Body of pancreas (tissue), 4 donors: ENCODE data around the gene CPSF2. TPM values are rescaled to one million over a fixed set of nuclear protein-coding genes. Genes with fewer than 3 reads are reported as not detected.

Experiments used
- ATAC-seq: fragments of 150-250 bp; one replicate; pipeline ENCODE4 v1.9.1; 2016
- DNase-seq, 4 donors: peaks; one replicate each; pipeline ENCODE4 v3.0.0-alpha.2; 2019
- H3K27ac ChIP-seq, 4 donors: fragments of 200-600 bp; sonication (generic); 1 replicate in 3 of 4; 2 replicates in 1 of 4; pipeline versions ENCODE4 v1.5.1 to v1.6.1; 2016 to 2019; ENCODE audit warnings: mild to moderate bottlenecking in 1 of 4, mixed read lengths in 1 of 4, moderate library complexity in 1 of 4
- H3K27me3 ChIP-seq, 2 donors: fragments of 200-600 bp; sonication (generic); one replicate each; pipeline ENCODE4 v1.6.0; 2016; ENCODE audit warnings: mild to moderate bottlenecking in 1 of 2
- H3K36me3 ChIP-seq, 2 donors: fragments of 200-600 bp; sonication (generic); replicated peaks in 1 of 2; 2 replicates each; pipeline ENCODE4 v1.5.1; 2016; ENCODE audit warnings: low read depth in 2 of 2; ENCODE audit not compliant: insufficient read depth in 1 of 2
- H3K4me1 ChIP-seq: fragments of 200-600 bp; sonication (generic); one replicate; pipeline ENCODE4 v1.6.0; 2016
- H3K4me3 ChIP-seq, 2 donors: fragments of 200-600 bp; sonication (generic); 1 replicate in 1 of 2; 2 replicates in 1 of 2; pipeline ENCODE4 v1.5.1; 2016 to 2019
- H3K9me3 ChIP-seq, 3 donors: fragments of 200-600 bp; sonication (generic); 1 replicate in 2 of 3; 2 replicates in 1 of 3; pipeline ENCODE4 v1.5.1; 2016
- CTCF ChIP-seq, 7 experiments: fragments of 450-650 bp in 4 of 7; fragments of 200-600 bp in 3 of 7; sonication (generic) in 3 of 7; IDR thresholded peaks; one replicate each; pipeline ENCODE4 v1.5.1; 2016 to 2019; ENCODE audit warnings: antibody characterized with exemption in 7 of 7
- POLR2A ChIP-seq, 3 donors: fragments of 450-650 bp; IDR thresholded peaks; one replicate each; pipeline ENCODE4 v1.6.1; 2016; ENCODE audit warnings: antibody characterized with exemption in 3 of 3, mild to moderate bottlenecking in 2 of 3
- WGBS, 2 donors: methylation state at CpG; one replicate each; pipeline ENCODE4 v1.1.5; 2017; 5-methylcytosine and 5-hydroxymethylcytosine counted together
- intact Hi-C: fragments of 100-400 bp; cut with DNase I; formaldehyde crosslinking; loops from one replicate; pipeline ENCODE4 v1.15.1; 2023
- total RNA-seq, 2 donors: library from RNA; depleted of rRNA; stranded (reverse); fragments of >200 nt; gene quantifications; one replicate each; pipeline ENCODE4 v1.1.0, GENCODE V29; 2016

The CPSF2 gene
- total RNA-seq, 2 donors from 2014 or later: 7.8 to 19.1 TPM

- peaks cover 0 to 3% of the 10 kb centered on the region in 2 donors for H3K36me3 ChIP-seq
- intact Hi-C loops: no loop called here
- TF ChIP-seq POLR2A (IDR thresholded peaks at IDR 0.05) (no peak), CTCF (IDR thresholded peaks at IDR 0.05) (no peak)
- H3K27ac ChIP-seq: peak overlapping the region in 2 of 4 donors; percentile 88 to 93
- DNase-seq (no peak), ATAC-seq (no peak)
- H3K27me3 ChIP-seq: no peaks in the 10 kb centered on the region
- H3K4me3 ChIP-seq: peak overlapping the region; percentile 49 to 78
- no peaks in the 10 kb centered on the region for H3K9me3 ChIP-seq
- peaks cover 44% of the 10 kb centered on the region for H3K4me1 ChIP-seq
- 37 to 39% methylated on average over 9 of the region's 9 CpGs for WGBS, 2 donors
Measured at GRCh38 chr14:92122761-92123160, 992 bp downstream of the CPSF2 start.

- H3K27ac ChIP-seq: no peak overlapping the region
Measured at GRCh38 chr14:92134456-92134855, 12.7 kb downstream of the CPSF2 start.

GRCh38 chr14:92135269-92135668 lies 13.5 kb downstream of the CPSF2 start:
- DNase-seq: no peak
- peaks cover 0 to 35% of the 10 kb centered on the region in 2 donors for H3K36me3 ChIP-seq

More at GRCh38 chr14:92134456-92134855, 12.7 kb downstream of the CPSF2 start:
- no peak for TF ChIP-seq CTCF (IDR thresholded peaks at IDR 0.05)
- no peak for TF ChIP-seq POLR2A (IDR thresholded peaks at IDR 0.05)
- no peak for ATAC-seq
- Histone ChIP-seq H3K27me3 (no peaks in the 10 kb centered on the region), H3K36me3 (peaks cover 0 to 35% of the 10 kb centered on the region in 2 donors), H3K4me1 (no peaks in the 10 kb centered on the region), H3K4me3 (no peak overlapping the region), H3K9me3 (no peaks in the 10 kb centered on the region)
- intact Hi-C loops: no loop called here
- DNase-seq: no peak
- 56 to 60% methylated on average over 1 of the region's 1 CpG for WGBS, 2 donors

GRCh38 chr14:92143309-92143708 lies 21.5 kb downstream of the CPSF2 start:
- H3K27ac ChIP-seq: no peak overlapping the region
- H3K4me3 ChIP-seq: no peak overlapping the region
- no peak for DNase-seq
- no peaks in the 10 kb centered on the region for H3K27me3 ChIP-seq
- intact Hi-C loops: no loop called here
- no peaks in the 10 kb centered on the region for H3K9me3 ChIP-seq
- peaks cover 10 to 34% of the 10 kb centered on the region in 2 donors for H3K36me3 ChIP-seq
- TF ChIP-seq CTCF (IDR thresholded peaks at IDR 0.05): no peak
- no peak for TF ChIP-seq POLR2A (IDR thresholded peaks at IDR 0.05)
- 75 to 78% methylated on average over 4 of the region's 4 CpGs for WGBS, 2 donors
- ATAC-seq: no peak
- H3K4me1 ChIP-seq: no peaks in the 10 kb centered on the region

More at GRCh38 chr14:92135269-92135668, 13.5 kb downstream of the CPSF2 start:
- Histone ChIP-seq H3K9me3 (no peaks in the 10 kb centered on the region), H3K4me3 (no peak overlapping the region), H3K27ac (no peak overlapping the region), H3K27me3 (no peaks in the 10 kb centered on the region), H3K4me1 (no peaks in the 10 kb centered on the region)
- TF ChIP-seq CTCF (IDR thresholded peaks at IDR 0.05): peak in 6 of 7 experiments; percentile 12 to 35 (median 26)
- no peak for TF ChIP-seq POLR2A (IDR thresholded peaks at IDR 0.05)
- 74 to 79% methylated on average over 1 of the region's 1 CpG for WGBS, 2 donors
- ATAC-seq: no peak
- intact Hi-C loops: no loop called here

GRCh38 chr14:92143962-92144361 lies 22.2 kb downstream of the CPSF2 start:
- Histone ChIP-seq H3K9me3 (no peaks in the 10 kb centered on the region), H3K27ac (no peak overlapping the region), H3K4me3 (no peak overlapping the region), H3K4me1 (no peaks in the 10 kb centered on the region), H3K36me3 (peaks cover 10 to 32% of the 10 kb centered on the region in 2 donors), H3K27me3 (no peaks in the 10 kb centered on the region)
- ATAC-seq (no peak), DNase-seq (no peak)
- WGBS, 2 donors: 85 to 88% methylated on average over 3 of the region's 3 CpGs
- intact Hi-C loops: no loop called here
- TF ChIP-seq POLR2A (IDR thresholded peaks at IDR 0.05): no peak
- TF ChIP-seq CTCF (IDR thresholded peaks at IDR 0.05): no peak
